GM19023 (cell line): Measurements from ENCODE around the gene SLCO2A1.

Experiments
- ATAC-seq: cut with Tn5 transposase; IDR thresholded peaks from one replicate; pipeline ENCODE4 v1.9.1; 2021; ENCODE audit warnings: mild to moderate bottlenecking, moderate library complexity; ENCODE audit not compliant: unreplicated experiment

Gene SLCO2A1

DNA sequence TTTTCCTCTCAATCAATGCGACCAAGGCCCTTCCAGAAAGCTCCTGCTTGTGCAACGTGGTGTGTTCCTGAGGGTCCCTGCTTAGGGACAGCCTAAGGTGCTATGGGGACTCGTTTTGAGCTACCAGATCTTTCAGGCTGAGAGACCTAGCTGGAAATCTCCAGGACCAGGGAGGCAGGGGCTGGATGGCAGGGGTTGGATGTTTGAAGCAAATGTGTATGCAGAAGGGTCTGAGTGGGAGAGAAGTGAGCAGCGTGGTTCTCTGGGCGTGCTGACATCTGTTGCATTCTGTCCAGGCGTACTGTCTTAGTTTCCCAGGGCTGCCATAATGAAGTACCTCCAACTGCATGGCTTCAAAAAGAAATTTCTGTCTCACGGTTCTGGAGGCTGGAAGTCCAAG lies 31.7 kb upstream of the SLCO2A1 start:
- ATAC-seq = no peak

DNA sequence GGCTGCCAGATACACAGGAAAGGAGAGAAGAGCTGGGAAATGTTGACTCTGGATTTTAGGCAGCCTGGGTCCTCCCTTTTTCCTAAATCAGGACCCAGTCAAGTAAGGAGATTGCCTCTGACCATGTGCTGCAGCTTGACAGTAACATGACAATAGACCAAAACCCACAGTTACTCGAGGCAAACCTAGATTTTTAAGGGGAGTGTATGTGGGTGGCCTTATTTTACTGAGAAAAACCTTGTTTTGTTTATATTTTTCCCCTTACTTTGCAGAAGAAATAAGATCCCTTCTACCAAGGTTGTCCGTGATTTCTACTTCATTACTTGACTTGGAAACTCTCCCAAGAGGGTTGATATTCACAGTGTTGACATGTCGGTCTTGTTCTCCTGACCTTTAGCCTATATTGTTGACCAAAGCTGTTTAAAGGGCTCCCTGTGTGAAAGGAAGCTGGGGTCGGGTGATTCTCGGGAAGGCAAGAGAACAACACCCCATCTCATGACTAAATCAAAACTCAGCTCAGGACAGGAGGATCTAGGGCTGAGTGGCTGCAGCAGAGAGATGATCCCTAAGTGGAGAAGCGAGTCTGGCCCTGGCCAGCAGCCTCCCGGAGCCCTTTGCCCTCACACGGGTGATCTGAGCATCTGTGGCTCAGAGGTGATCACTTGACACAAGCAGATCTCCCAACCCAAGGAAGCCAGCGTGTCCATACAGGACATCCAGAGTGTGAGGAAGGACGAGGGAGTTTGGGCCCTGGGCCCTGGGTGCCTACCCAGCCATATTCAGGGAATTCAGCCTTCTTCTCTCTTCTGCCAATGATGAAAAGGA lies 31.0 kb upstream of the SLCO2A1 start:
- no peak for ATAC-seq

DNA sequence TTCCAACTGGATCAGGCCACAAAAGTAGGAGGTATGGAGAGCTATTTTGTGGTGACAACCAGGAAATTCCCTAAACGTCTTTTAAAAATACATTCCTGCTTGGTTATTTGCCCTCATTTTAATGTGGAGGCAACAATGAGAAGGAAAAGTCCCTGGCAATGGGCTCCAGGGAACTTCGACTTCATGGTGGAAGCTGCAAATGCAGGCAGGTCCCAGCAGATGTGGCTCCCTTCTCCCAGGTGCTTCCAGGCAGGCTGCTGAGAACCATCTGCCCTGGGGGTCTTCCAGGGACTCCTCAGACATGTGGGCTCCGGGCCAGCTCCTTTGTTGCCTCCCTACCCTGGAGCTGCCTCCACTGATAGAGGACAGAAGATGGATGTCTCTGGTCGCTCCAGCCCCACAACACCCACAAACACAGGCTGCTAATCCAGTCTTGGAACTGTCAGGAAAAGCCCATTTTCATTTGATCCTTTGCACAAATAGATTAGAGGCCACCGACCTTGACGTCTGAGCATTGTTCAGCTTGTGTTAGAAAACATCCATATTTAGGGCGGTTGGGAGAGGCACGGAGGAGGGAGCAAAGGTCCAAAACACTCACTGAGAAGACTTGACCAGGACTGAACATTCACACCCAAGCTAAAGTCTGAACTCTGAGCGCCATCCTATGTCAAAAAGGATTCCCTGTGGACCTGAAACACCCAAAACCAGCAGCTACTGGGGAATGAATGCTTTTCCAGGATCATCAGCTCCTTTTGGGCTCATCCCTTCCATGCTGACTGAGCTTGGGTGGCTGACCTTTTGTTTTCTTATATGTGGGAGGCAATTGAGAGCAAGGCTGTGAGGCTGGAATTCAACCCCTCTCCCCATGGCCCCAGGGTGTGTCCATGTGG lies 30.2 kb upstream of the SLCO2A1 start:
- ATAC-seq = no peak

DNA sequence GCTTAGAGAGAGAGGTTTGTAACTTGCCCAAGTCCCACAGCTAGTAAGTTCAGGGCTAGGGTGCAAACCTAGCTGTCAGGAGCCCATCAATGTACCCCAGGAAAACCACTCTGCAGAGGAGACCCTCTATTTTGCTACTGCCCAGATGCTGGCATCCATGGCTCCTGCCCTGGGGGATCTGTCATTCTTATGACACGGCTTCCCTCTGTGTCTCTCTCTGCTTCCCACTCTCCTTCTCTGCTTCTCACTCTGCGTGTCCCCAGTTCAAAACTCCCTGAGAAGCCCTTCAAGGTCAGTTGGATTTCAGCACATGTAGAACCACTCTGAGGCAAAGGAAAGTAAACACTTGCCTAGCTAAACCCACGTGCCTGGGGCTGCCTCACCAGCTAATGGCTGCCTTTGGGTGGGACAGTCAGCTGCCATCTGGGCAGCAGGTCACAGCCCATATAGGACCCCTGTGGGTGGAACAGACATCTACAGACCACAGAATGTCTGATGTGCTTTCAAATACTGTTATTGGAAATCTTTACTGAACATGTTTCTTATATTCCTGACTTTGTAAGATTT lies 29.4 kb upstream of the SLCO2A1 start:
- ATAC-seq = no peak

DNA sequence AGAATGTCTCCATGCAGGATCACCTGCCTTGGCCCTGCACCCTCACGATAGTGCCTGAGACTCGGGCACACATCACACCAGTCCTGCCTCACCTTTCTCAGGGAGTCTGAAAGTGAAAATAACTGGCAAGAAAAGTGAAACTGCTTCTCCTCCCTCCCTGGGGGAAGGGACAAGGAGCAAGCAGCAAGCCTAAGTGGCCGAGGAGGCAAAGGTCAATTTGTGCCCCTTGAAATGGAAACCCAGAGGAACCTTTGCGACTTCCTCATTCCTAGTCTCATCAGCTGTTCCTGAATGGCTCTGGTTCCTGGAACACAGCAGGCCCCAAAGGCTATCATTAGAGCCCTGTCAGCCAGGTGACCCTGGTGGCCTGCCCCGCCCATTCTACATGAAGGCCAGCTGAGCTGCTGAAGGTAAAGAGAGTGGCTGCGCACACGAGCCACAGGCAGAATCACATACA lies 28.0 kb upstream of the SLCO2A1 start:
- no peak for ATAC-seq

DNA sequence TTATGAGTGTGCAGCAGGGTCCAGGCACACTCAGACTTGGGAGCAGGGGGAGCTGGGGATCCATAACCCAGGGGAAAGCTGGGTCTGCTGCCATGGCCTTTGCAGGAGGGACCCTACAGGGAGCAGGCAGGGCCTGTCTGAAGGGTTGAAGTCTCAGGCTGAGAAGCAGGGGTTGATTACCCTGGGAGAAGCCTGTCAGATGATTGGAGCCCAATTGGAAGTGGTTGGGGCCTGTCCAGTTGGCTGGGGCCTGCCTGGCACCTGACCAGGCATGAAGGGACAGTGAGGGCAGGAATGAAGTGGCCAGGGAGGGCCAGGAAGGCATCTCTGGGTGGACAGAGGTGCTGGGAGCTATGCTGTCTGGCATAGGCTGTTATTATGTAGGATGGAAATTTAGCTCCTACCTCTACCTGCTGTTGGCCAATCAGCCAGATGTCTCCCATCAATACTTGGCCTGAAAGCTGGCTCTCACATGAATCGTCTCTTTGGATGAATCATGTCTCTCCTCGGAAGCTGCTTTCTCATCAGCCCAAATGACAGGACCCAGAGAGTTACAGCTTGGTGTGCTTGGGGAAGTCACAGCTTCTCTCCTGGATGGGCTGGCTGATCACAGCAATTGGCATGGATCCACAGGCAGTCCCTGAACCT lies 27.4 kb upstream of the SLCO2A1 start:
- ATAC-seq = no peak

DNA sequence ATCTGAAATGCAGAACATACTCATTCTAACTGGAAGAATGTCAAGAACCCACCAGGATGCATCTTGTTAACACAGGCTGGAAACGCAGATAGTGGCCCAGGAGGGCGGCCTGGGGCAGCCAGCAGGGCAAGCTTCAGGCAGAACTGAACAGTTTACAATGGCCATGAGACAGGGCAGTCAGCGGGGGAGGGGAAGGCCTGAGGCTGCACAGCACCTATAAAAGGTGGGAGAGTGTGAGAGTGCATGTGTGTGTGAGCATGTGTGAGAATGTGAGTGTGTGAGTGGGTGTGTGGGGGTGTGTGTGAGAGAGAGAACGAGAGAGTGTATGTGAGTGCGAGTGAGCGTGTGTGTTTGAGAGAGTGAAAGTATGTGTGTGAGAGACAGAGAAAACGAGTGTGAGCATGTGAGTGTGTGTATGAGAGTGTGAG lies 26.8 kb upstream of the SLCO2A1 start:
- no peak for ATAC-seq

DNA sequence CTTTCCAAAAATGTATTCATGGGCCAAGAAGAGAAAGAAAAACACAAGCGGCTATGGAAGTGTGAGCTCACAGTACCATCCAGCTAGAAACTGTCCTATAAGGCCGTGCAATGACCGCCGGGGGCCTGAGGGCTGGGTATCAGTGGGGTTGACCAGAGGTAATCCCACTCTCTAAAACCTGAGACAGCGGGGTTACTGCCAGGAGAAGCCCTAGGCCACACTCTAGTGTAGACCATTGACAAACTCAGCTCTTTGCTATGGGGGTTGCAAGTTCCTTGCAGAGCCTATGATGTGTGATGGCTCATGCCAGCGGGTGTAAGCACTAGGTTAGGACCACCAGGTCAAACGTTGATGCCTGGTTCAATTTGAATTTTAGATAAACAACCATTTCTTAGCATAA lies 25.9 kb upstream of the SLCO2A1 start:
- ATAC-seq = no peak

DNA sequence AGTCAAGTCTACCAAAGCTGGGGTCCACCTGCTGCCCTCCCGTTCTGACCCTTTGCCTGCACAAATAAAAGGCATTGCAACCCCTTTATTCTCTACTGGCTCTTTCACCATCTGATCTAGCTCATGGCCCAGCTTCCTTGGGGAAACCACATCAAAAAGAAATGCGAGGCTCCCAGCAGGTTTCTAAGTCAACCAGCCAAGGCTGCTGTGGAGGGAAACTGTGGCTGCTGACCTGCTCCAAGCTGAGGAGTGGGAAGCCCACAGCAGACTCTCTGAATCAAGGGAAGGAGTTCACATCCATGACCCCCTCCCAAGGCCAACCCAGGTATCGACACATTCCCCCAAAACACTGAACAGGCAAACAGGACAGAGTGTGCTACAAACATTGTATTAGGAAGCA lies 25.2 kb upstream of the SLCO2A1 start:
- ATAC-seq = no peak

DNA sequence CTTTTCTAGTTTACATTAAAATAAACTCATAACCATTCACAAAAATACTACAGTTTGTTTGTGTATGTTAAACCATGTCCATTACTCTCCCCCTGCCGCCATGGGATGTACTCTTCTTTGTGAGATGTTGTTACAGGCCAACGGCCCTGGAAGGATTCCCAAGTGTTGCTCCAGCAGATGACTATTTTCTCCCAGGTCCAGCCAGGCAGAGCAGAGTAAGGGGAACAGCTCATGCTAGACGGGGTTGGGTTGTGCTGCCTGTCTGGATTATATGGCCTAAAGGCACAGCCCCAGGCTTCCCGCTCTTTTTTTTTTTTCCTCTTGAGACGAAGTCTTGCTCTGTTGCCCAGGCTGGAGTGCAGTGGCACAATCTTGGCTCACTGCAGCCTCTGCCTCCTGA lies 24.5 kb upstream of the SLCO2A1 start:
- ATAC-seq = no peak

DNA sequence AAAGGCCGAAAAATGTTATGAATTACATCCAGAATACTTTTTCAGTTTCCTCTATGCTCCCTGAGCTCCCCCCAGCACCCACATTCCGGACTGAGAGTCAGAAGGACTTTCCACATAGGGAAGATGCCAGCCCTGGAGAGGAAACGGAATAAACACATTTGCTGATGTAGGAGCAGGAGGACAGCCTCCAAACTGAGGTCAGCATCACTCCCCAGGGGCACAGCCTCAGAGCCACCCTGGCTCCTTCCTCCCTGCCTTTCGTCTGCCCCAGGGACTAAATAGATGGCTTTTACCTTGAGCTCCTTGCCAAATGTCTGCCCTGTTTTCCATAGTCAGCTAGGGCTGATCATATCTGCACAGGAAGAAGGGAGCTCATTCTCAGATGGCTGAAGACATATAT lies 22.6 kb upstream of the SLCO2A1 start:
- no peak for ATAC-seq

DNA sequence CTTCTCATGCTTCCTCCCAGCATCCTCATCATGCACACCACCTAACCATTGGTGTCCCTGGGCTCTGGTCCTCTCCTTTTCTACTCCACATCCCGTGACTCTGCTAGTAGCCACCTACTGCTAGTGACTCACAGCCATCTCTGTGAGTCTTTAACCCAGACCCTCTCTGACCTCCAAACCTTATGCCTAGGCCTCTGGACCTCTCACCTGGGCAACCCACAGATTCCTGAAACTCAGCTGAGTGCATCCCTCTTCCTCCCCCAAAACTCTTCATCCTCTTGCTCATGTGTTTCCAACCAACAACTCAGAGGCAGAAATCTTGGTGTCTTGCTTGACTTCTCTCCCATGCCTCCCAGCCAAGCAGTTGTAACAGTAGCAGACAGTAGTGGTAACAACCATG lies 20.0 kb upstream of the SLCO2A1 start:
- ATAC-seq = no peak

DNA sequence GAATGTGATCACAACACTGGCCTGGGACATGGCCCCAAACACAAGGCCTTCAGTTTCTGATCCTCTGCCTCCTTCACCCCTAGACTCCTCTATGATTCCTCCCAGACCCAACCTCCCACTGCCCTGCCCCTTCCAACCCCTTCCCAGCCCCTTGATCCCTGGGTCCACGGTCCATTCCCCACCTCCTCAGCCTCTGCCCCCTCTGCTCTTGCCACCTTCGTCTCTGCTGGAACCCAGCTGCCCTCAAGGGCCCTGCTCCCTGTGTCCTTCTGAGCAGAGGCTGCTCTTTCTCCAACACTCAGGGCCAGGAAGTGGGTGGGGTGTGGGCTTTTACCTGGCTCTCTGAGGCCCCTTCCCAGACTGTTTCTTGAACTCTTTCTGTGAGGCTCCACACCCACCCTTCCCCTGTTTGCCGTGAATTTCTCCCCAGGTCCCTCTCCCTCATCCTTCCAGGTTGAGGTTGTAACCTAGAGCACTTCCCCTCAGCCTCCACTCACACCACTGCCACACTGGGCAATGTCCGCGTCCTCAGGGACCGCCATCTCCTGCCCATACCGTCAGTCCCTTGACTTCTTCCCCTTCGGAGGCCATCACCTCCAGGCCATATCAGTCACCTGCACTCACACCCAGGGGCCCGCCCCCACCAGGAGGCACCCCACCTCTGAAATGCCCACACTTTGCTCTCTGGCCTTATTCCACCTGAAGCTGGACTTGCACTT lies 18.7 kb upstream of the SLCO2A1 start:
- no peak for ATAC-seq

DNA sequence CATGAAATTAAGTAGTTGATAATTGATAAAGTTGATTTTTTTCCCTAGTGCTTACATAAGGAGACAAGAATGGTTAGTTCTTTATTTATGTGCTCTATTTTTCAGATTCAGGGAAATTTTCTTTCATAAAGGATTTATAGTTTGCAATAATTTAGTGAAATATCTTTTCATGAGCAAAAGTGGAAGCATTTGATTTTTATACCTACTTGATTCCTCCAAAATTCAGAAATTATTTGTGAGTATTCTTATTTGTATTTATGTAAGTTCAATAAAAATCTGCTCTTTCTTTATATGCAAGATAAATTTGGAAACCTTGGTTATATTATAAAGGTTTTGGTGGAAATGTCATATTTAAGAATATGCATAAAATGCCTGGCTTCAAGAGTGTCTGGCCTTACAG lies 14.7 kb upstream of the SLCO2A1 start:
- ATAC-seq = no peak

DNA sequence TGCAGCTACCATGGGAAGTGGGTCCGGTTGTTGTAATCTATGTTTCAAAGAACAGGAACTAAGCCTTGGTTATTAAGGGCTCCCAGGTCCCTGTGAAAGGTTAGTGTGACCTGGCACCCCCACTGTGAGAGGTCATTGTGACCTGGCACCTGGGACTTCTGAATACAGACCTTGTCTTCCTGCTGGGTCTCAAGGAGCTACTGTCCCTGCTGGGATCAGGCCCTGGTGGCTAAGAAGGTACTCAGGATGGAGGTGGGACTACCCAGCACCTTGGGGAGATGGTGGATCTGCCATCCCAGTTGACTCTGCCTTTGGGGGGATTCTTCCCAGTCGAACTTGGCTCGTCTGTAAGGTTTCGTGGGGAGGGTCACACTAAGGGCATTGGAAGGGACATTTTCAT lies 10.3 kb upstream of the SLCO2A1 start:
- no peak for ATAC-seq

DNA sequence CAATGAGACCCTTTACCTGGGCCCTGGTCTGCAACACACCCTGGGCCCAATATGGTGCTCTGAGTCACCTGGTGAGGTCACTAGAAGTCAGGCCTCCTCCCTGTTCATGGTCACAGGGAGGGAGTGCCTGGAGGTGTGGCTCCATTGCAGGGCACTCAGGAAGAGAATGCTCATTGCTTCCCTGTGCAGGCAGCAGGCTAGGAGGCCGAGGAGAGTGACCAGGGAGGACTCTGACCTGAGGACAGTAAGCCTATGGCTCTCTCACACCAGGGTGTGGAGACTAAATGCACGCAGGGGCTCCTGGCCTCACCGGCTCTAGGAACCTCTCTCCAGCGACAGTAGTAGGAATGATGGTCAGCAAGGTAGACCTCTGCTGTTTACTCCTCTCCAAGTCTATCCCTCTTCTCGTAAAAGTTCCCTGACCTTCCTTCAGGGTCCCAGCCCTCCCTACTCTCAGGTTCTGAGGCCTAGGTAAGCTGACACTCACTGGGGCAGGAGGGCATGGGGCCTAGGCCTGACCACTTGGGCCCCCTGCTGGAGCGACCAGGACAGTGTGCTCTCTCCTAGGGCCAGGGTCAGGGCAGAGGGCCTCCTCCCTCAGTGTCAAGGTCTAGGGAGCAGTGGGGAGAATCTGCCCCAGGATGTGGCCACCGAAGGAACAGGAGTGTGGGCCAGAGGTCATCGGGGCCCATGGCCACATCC lies 9.6 kb upstream of the SLCO2A1 start:
- no peak for ATAC-seq

DNA sequence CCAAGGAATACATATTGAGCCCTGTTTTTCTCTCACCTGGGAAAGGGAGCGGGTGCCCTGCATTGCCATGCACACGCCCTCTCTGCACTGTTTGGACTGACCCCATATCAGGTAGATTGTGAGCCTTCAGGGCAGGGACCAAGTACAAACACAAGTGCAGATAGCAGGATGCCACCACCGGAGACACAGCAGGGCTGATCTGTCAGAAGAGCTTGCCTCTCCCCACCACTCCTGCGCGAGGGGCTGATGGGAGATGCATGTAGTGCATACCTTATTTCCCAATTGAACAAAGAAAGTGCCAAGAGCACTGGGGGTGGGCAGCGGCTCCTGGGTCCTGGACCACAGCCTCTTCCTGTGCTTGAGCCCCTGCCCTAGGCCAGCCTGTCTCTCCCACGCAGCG lies 9.0 kb upstream of the SLCO2A1 start:
- no peak for ATAC-seq

DNA sequence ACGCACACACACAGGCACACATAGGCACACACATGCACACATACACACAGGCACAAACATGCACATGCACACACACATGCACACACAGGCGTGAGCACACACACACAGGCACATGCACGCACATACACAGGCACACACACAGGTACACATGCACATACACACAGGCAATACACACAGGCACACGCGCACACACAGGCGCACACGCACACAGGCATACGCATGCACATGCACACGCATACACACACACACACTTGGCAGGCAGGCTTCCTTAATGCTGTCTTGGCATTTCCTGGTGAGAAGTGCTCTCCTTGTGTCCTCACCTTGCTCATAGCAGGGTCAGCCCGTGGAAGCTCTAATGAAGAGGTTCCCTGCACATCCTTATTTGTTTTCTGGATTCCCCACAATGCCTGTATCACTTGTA lies 8.4 kb upstream of the SLCO2A1 start:
- ATAC-seq = no peak

DNA sequence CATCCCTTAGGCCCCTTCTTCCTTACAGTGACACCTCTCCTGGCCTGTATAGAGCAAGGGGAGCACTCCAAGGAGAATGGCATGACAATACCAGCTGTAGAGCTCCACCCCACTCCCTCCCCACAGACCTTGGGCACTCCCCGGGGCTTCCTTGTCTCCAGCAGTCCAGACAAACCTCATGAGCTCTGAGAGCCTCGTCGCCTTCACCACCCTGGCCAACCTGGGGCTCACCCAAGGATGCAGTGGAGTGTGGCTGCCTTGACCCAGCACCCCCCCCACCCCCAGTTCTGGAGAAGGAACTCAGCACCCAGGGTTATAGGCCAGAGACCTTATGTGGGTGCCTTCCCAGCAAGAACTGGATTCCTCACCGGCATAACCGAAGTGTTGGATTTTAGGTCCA lies 7.4 kb upstream of the SLCO2A1 start:
- ATAC-seq = no peak

DNA sequence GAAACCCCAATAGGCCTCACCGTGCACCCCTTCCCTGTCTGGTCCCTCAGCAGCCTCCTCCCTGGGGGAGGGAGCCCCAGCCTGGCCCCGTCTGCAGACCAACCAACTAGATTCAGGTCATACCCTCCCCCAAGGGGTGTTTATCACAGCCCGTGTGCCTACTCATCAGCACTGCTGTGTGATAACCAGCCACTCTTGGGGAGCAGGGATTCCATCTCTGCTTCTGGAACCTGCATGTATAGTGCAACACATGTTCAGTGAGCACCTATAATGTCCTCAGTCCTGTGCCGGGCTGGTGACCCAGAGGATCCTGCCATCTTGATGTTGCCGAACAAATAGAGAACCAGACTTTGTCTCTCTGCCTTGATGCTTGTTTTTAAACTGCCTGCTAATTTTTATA lies 6.6 kb upstream of the SLCO2A1 start:
- ATAC-seq = no peak
